CD4-positive, alpha-beta T cell treated with Interleukin-6 at 100 ng/mL for 8 hours (primary cell): ENCODE data around the gene CCZ1B.
"Not testable (repeated sequence)": the region's sequence is repeated elsewhere in the genome, so short reads cannot be mapped to it uniquely, and the experiment has no call there.

Experiments used
- DNase-seq: peaks from one replicate; pipeline ENCODE4 v3.0.0-alpha.2; 2020; ENCODE audit warnings: mixed read lengths, low spot score

Gene CCZ1B

DNA sequence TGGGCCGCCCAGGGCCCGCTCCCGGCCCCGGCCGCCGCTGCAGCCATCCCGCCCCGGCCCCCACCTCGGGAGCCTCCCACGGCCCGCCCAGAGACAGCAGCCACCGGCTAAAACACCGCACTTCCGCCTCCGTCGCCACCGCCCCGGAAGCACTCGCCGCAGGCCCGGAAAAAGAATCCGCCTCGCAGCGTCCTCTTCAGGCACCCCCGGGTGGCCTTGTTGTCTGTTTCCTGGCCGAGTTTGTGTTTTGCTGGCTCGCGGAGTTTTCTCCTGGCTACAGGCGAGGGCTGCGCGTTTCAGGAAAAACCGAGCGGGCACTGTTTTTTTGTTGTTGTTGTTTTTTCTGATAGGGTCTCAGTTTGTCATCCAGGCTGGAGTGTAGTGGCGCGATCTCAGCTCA, at the start of gene CCZ1B:
Gene CCZ1B, minus strand, starts transcription at position 125 of the 400 bp plus-strand sequence. Its CDS starts 78 bp downstream, at position 47.
- peak; percentile 82 for DNase-seq

DNA sequence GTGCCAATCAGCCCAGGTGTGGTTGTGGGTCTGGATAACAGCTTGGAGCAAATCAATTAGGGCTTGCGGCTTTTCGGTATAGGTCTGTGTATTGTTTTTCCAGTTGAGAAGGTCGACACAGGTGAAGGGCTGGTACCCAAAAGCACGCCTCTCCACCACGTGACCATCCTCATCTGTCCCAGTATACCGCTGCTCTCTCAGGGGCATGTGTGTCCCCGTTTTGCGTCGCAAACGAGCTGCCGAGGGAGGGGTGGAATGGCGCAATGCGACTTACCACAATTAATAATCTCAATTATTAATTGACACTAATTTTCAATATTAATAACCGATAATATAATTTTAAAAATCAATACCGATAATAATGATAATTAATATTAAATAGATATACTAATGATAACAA, 48.9 kb upstream of the CCZ1B start:
- DNase-seq: not testable (repeated sequence)

DNA sequence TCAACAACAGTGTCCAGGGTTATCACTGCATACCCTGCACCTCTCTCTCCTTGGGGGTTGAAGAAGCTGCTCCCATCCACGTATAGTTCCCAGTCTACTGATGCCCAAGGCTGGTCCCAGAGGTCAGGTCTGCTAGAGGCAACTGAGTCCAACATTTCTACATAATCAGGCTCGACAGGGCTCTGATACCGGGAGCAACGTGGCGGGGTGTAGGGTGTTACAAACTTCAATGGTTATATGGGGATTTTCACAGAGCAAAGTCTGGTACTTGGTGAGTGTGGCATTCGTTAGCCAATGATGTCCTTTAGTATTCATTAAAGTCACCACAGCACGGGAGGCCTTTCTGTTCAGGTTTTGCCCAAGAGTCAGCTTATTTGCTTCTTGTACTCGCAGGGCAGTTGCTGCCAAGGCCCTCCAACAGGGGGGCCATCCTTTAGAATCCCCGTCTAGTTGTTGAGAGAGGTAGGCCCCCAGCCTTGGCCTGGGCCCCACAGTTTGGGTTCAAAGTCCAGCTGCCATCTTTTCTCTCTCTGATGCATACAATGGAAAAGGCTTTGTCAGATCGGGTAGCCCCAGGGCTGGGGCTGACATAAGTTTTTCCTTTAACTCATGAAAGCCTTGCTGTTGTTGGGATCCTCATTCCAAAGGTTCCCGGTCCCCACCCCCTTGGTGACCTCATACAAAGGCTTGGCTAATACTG, 46.3 kb upstream of the CCZ1B start:
- DNase-seq: not testable (repeated sequence)

DNA sequence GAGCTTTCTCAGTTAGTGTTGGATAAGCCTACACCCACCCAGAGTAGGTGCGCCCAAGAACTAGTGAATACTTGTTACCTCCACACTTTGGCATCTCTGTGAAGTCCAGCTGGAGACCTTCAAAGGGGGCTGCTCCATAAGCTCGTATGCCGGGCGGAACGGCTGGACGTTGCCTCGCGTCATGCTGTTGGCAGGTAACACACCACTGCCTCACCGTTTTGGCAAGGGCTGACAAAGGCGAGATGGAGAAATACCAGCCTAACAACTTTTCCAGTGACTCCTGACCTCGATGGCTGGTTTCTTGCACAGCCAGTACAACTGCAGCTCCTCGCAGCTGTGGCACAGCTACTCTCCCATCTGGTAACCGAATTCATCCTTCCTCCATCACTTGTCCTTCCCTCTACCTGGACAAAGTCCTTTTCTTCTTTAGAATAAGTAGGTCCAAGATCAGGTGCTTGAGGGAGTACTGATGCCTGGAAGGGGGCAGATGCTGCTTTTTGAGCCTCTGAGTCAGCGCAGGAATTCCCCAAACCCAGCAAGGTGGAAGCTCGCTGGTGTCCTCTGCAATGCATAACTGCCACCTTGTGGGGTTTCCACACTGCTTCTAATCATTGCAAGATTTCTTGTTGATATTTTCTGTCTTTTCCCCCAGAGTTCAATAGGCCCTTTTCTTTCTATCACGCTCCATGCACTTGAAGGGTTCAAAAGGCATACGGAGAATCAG, 45.5 kb upstream of the CCZ1B start:
- not testable (repeated sequence) for DNase-seq

DNA sequence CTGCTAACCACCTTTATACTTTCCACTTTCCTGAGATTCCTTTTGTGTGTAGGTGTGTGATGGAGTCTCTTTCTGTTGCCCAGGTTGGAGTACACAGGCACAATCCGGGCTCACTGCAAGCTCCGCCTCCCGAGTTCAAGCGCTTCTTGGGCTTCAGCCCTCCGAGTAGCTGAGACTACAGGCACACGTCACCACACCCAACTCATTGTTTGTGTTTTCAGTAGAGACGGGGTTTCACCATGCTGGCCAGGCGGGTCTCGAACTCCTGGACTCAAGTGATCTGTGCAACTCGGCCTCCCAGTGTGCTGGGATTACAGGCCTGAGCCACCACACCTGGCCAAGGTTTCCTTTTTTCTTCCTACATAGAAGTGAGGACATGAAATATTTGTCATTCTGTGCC, 38.7 kb upstream of the CCZ1B start:
- not testable (repeated sequence) for DNase-seq

DNA sequence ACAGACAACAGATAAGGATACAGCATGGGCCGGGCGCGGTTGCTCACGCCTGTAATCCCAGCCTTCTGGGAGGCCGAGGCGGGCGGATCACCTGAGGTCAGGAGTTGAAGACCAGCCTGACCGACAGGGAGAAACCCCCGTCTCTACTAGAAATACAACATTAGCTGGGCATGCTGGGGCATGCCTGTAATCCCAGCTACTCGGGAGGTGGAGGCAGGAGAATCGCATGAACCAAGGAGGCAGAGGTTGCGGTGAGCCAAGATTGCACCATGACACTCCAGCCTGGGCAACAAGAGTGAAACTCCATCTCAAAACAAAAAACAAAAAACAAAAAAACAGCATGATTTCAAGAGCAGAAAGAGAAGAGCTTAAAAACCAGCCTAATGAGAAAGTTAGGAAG, 38.1 kb upstream of the CCZ1B start:
- not testable (repeated sequence) for DNase-seq

DNA sequence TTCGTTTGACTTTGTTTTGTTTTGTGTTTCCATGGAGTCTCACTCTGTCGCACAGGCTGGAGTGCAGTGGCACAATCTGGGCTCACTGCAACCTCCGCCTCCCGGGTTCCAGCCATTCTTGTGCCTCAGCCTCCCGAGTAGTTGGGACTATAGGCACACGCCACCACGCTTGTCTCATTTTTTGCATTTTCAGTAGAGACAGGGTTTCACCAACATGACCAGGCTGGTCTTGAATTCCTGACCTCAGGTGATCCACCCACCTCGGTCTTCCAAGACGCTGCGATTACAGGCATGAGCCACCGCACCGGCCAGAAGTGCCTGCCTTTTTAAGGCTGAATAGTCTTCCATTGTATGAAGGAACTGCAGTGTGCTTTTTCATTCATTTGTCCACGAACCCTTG, 36.8 kb upstream of the CCZ1B start:
- DNase-seq: not testable (repeated sequence)

DNA sequence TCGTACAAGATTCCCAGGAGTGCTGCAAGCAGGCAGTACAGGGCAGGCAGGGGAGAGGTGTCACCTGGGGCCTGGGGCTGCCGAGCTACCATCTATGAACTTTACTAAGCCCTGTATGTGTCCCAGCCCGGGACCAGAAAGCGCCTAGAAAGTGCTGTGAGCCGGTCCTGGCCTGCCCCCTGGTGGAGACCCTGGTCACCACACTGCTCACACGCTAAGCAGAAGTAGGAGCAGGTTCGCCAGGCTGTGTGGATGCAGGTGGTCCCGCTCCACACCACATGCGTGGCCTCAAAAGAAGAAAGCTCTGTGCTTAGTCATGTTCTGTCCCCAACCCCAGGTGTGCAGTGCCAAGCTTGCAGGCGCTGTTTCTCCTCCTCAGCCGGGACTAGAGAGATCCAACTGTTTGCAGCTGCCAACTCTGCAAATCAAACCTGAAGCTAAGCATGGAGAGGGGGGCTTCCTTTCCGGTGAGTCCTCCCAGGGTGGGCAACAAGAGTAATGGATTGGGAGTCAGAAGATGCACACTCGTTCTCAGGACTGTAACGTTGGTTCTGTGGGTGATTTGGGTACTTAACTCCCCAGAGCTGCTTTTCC, 31.7 kb upstream of the CCZ1B start:
- peak; percentile 62 for DNase-seq

DNA sequence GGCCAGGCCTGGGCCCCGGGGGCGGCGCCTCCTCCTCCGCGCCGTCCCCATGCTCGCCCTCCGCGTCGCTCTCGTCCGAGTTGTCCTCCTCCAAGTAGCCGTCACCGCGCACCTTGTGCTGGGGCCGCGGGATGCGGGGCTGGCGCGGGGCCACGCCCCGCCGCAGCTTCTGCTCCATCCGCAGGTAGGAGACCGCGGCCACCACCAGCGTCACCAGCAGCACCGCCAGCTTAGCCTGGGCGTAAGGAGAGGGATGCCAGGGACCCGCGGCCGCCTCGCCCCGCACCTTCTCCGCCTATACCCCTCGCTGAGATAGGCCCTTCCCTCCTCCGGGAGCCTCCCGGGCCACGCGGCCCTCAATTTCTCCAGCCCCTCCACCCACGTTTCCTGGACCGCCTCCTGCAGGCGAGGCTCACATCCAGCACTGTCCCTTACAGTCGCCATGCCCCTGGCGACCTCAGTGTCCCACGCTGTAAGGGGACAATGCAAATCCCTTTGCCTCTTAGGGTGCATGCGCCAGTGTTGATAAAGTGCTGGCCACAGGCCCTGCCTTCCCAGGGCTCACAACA, 29.6 kb upstream of the CCZ1B start:
- DNase-seq: not testable (repeated sequence)

DNA sequence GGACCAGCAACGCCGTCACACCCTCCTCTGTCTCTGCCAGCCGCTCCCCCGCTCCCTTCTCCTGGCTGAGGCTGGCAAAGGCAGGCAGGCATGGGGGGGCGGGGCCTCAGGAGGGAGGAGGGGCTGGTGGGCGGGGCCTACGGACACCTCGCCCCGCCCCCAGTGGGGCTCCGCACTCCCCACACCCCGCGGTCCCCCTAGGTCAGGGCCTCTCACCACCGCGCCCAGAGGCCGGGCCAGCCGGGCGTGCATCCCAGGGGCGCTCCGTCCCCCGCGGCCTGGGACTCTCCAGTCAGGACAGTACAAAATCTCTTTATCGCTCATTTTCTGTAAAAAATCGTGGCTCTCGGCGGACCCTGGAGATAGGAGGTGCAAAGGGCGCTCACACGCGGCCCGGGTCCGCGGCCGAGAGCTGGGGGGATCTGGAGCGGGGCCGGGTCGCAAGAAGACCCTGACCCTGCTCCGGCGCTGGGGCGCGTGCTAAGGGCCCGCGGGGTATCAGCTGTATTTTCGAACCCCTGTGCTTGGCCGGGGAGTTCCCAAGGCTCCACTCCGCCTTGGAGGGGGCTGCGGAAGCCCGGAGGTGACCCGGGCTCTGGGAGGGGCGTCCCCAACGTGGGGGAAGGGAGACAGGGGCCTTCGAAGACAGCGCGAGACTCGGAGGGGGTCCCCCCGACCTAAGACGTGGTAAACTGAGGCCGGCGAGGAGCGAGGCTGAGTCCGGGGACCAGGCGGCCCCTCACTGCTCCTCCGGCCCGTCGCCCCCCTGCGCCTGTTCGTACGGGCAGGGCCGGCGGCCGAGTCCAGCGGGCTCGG, 28.9 kb upstream of the CCZ1B start:
- not testable (repeated sequence) for DNase-seq

DNA sequence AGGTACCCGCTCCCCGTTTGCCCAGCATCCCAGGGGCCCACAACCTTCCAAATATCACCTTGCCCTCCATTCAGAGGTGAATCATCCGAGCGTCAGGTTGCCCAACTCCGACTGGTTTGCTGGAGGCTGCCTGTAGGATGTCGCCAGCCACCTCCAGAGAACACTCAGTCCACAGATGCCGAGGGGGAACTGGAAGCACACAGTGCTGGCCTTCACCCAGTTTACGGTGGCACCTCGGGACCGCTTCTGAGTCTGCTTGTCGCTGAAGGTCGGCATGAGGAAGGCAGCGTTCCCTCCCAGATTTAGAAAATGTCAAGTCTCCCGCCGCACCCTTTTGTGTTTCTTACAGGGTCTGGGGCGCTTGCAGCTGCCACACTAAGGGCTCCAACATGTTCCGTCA, 27.6 kb upstream of the CCZ1B start:
- DNase-seq: not testable (repeated sequence)

DNA sequence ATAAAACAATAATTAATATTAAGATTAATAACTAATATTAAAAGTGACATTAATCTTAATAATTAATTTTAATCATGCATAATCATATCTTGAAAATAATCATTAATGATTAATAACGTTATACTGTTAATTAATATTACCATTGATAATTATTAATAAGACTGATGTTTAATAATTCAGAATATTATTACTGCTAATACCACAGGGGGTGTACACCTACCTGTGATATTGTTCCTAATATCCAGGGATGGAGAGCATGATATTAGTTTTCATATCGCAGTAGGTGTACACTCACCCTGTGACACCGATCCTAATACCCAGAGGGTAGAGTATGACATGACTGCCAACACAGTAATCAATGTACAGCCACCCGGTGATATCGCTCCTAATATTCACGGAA, 23.1 kb upstream of the CCZ1B start:
- DNase-seq: not testable (repeated sequence)

DNA sequence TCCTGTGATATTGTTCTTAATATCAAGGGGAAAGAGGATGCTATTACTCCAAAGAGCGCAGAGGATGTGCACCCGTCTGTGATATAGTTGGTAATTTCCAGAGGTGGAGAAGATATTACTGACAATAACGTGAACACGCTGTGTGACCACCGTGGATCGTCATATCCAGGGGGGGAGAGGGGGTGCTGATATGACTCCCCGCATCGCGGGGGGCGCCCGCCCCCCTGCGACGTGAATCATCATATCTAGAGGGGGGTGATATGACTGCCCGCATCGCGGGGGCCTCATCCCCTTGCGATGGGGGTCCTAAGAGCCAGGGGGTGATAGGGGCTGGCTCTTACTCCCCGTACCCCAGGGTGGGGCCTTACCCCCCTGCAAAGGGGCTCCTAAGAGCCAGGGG, 21.7 kb upstream of the CCZ1B start:
- DNase-seq: not testable (repeated sequence)

DNA sequence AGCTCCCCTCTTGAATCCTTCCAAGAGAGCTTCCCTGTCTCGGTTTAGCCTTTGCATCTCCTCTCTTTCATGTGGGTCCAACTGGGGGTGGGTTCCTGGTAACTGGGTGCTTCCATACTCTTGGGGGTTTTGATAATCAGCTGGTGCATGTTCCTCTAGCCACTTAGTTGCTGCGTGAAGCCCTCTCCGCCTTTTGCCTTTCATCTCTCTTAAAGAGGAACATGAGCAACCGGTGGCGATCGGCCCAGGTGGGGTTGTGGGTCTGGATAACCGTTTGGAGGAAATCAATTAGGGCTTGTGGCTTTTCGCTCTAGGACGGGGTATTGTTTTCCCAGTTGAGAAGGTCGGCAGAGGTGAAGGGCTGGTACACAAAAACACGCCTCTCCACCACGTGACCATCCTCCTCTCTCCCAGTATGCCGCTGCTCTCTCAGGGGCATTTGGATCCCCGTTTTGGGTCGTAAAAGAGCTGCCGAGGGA, 19.9 kb upstream of the CCZ1B start:
- DNase-seq: not testable (repeated sequence)

DNA sequence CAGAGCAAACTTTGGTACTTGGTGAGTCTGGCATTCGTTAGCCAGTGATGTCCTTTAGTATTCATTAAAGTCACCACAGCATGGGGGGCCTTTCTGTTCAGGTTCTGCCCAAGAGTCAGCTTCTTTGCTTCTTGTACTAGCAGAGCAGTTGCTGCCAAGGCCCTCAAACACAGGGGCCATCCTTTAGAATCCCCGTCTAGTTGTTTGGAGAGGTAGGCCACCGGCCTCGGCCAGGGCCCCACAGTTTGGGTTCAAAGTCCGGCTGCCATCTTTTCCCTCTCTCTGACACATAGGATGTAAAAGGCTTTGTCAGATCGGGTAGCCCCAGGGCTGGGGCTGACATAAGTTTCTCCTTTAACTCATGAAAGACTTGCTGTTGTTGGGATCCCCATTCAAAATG, 17.6 kb upstream of the CCZ1B start:
- not testable (repeated sequence) for DNase-seq

DNA sequence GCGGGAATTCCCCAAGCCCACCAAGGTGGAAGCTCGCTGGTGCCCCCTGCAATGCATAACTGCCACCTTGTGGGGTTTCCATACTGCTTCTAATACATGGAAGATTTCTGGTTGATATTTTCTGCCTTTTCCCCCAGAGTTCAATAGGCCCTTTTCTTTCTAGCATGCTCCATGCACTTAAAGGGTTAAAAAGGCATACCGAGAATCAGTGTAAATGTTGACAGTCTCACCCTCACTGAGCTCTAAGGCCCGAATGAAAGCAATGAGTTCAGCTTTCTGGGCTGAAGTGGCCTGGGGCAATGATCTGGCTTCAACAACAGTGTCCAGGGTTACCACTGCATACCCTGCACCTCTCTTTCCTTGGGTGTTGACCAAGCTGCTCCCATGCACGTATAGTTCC, 17.0 kb upstream of the CCZ1B start:
- not testable (repeated sequence) for DNase-seq

DNA sequence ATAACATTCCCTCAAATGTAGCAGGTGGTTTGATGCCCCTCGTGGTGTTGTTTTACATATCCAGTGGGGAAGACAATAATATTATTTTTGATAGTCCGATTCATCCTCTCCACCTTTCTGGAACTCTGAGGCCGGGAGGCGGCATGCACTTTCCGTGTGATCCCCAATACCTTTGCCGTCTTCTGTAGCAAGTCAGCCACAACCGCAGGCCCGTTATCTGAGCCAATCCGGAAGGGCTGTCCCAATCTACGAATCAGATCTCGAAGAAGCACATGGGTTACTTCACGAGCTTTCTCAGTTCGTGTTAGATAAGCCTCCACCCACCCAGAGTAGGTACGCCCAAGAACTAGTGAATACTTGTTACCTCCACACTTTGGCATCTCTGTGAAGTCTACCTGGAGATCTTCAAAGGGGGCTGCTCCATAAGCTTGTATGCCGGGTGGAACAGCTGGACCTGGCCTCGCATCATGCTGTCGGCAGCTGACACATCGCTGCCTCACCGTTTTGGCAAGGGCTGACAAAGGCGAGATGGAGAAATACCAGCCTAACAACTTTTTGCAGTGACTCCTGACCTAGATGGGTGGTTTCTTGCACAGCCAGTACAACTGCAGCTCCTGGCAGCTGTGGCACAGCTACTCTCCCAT, 16.3 kb upstream of the CCZ1B start:
- not testable (repeated sequence) for DNase-seq

DNA sequence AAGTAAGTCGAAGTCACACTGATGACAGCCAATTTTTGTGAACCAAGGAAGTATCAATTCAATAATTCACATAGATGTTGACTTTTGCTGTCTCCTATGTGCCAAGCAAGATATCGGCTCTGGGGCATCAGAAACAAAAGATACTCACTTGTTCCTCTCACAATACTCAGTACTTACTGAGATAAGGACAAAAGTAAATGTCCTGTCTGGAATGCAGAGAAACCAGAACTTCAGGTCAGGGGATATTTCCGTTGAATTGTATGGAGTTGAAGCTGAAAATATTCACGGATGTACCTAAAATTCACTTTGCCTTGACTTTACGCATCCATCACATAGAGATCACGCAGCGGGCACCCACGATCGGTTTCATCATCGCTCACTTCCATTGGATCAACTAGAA, 11.0 kb upstream of the CCZ1B start:
- not testable (repeated sequence) for DNase-seq

DNA sequence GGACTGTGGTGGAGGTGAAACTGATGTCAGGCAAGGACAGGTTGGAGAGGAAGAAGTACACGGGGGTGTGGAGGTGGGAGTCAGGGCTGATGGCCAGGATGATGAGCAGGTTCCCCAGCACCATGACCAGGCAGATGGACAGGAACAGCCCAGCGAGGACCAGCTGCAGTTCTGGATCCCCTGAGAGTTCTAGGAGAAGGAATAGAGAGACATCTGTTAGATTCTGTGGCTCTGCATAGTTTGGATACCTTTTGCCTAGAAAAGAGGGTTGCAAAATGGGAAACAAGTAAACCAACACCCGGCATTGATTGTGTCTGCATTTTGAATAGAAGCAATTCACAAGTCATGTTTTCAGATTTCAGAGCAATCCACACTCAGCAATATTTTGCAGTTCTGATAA, 9.4 kb upstream of the CCZ1B start:
- not testable (repeated sequence) for DNase-seq

DNA sequence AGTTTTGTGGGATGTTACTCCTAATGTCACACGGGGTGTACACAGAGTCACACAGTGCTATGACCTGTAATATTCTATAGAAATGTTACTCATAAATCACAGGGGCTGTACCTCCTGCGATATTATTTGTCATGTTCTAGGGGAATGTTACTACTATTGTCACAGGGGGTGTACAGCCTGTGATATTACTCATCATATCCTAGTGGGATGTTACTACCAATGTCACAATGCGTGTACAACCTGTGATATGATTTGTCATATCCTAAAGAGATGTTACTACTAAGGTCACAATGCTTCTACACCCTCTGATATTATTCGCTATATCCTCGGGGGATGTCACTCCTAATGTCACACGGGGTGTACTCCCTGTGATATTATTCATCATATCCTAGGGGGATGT, 7.6 kb upstream of the CCZ1B start:
- no peak for DNase-seq
